GM19043 (cell line): ENCODE measurements around the gene MYO19.
"Not testable (repeated sequence)": the region's sequence is repeated elsewhere in the genome, so short reads cannot be mapped to it uniquely, and the experiment has no call there.

Source experiments
- ATAC-seq: cut with Tn5 transposase; IDR thresholded peaks from one replicate; pipeline ENCODE4 v1.9.1; 2021; ENCODE audit warnings: low read depth; ENCODE audit not compliant: unreplicated experiment

MYO19 gene

GRCh38 chr17:36501351-36501750 lies 33.3 kb downstream of the MYO19 start:
- ATAC-seq = no peak

DNA sequence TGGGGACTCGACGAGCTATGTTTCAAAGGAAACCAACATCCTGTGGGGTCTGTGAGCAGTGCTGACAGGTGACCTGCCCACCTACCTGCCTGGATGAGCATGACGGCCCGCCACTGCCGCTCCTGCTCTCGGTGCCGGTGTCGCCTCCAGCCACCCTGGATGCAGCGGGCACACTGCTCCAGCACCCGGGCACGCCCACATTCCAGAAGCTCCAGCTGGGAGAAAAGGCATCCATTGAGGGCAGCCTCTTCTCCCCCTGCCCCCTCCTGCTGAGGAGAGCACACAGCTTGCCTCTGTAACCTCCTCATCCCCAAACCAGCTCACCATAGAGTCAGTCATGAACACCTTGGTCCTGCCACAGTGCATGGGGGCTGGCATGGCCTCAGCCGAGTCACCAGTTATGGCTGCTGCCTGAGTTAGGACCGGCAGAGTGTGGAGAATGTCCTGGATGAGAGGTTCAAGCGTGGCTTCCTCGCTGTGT lies 33.9 kb downstream of the MYO19 start:
- no peak for ATAC-seq

GRCh38 chr17:36498560-36499300 lies 35.9 kb downstream of the MYO19 start:
- no peak for ATAC-seq

GRCh38 chr17:36498155-36498554 lies 36.5 kb downstream of the MYO19 start:
- no peak for ATAC-seq

- no peak for ATAC-seq
These were observed 38.5 kb downstream of the MYO19 start for GRCh38 chr17:36496018-36496789.

DNA sequence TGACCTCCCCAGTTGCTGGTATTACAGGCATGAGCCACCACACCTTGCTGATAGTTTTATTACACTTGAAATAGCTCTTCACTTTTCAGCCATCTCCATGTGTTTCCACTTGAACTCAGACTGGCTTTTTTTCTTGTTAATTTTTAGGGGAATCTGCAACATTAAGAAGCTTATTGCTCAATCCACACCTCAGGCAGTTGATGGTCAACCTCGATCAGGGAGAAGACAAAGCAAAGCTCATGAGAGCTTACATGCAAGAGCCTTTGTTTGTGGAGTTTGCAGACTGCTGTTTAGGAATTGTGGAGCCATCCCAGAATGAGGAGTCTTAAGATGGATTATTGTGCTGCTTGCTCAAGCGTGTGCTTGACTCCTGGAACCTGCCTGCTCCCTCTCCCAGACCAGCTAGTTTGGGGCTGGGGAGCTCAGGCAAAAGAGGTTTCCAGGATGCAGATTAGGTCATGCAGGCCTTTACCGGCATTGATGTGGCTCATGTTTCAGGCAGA lies 39.5 kb downstream of the MYO19 start:
- no peak for ATAC-seq

DNA sequence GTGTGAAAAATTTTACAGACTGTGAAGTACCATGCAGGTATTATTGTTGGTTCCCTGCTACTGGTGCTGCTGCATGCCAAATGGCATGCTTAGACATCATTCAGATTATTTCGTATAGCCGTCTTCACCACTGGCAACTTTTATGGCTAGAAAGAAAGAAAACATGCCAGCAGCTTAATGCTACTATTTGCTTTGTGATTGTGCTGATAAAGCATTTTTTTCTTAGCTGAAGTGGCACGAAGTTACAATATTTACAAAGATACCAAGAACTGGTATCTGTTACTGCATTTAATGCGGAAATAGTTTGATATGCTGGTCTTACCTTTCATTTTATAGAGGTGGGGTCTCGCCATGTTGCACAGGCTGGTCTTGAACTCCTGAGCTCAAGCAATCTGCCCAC lies 40.0 kb downstream of the MYO19 start:
- ATAC-seq = no peak

- no peak for ATAC-seq
These were observed 40.7 kb downstream of the MYO19 start for GRCh38 chr17:36493956-36494355.

- peak; percentile 90 for ATAC-seq
These were observed 48.2 kb downstream of the MYO19 start, which contains the start of gene ZNHIT3 for GRCh38 chr17:36486204-36487194. Gene ZNHIT3 (plus strand): TSS chr17:36486681. CDS start chr17:36486700, 19 bp downstream.

GRCh38 chr17:36485805-36486203 lies 48.9 kb downstream of the MYO19 start:
- no peak for ATAC-seq

GRCh38 chr17:36485027-36485426 lies 49.6 kb downstream of the MYO19 start:
- no peak for ATAC-seq

DNA sequence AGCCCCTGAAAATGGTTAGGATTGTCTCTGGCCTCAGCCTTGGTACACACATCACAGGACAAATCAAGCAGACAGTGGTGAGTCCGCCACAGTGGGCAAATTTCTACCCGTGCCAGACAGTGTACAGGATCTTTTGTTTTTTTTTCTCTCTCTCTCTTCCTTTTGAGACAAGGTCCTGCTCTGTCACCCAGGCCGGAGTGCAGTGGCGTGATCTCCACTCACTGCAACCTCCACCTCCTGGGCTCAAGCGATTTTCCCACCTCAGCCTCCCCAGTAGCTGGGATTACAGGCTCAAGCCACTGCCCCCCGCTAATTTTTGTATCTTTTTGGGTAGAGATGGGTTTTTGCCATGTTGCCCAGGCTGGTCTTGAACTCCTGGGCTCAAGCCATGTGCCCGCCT lies 50.6 kb downstream of the MYO19 start:
- ATAC-seq = not testable (repeated sequence)

DNA sequence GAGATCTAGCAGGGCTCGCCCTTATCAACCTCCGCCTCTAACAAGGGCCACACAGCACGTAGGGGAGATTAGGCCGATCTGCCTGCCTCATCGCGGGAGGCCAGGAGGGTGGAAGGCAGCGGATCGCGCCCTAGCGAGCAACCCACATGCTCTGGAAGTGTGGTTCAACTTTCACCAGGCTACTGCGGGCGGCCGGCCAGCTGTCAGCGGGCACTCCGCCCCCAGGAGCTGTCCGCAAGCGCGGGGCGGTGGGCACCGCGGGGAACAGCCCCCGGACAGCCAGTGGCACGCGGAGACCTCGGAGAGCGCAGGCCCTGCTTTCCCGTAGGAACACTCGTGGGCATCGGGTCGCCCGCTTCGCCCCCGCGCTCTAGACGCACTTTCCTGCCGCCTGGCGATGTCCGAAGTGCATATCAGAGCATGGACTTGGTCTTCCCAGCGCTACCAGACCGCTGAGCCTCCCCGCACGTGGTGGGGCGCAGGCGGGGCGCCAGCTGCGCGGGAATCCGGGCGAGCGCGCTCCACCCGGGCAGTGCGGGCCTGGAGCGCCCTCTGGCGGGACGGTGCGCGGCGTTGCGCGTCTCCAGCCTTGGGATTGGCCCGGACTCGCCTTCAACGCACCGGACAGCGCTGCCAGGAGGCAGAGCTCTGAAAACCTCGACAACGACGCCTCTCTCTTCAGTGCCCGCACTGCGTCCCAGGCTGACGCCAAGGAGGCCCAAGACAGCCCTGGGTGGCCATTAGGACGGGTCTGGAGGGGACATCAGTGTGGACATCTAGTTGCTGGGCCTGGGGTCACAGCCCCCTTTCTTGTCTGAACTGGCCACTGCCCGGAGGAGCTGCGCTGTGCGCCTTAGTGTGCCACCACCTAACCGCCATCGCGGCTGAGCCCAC lies 51.8 kb downstream of the MYO19 start:
- no peak for ATAC-seq

- no peak for ATAC-seq
These were observed 52.8 kb downstream of the MYO19 start for GRCh38 chr17:36481829-36482228.

DNA sequence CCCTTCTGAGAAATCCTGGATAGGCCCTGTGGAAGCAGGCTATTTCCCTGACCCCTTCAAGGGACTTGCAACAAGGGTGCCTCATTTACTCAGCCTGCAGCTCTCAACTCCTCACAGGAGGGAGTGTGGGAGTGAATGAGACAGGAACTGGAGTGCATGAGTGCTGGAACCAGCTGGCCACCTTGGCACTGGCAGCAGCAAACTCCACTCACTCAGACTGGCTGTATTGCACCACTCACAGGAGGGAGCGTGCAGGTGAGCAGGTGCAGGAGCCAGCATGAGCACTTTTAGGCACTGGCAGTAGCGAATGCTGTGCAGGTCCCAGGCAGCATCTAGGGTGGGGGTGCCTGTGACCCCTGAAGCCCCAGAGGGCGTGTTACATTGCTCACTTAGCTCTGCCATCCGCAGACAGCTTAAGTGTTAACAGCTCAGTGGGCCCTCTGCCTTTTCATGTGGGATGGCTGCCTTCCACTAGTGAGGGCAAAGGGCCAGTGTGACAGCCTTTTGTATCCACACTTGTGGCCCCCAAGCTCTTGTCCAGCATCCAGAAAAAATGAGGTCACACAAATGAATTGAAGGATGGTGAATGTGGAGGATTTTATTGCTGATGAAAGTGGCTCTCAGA lies 59.2 kb downstream of the MYO19 start:
- ATAC-seq = no peak

DNA sequence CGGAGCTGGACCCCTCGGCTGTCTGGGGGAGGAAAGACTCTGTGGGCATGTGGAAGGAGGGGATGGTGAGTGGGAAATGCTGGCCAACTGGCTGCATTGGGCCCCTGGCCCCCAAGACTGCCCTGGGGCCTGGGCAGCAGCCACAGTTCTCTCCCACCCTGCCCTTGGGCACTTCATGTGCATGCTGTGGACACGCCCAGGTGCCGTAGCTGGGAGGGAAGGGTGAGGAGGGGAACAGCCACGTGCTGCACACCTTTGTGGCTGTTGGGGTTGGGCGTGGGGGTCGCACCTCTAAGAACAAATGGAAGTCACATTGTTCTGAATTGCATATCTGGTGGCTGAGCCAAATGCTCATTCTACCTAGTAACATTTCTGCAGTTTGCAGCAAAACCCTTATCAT lies 60.1 kb downstream of the MYO19 start:
- no peak for ATAC-seq

DNA sequence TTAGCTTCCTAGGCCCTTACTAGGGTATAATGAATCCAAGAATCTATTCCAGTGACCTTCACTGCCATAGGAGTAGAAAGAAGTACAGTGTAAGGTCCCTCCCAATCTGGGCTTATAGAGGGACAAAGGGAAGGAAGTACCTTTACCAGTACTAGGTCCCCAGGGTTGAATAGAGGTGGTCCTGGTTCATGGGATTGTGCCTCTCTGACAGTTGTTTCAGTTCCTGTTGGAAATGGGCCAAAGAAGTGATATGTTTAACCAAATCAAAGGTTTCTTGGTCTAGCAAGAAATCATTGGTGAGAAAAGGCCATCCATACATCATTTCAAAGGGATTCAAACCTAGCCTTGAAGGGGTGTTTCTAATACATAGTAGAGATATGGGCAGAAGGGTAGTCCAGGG lies 64.2 kb downstream of the MYO19 start:
- no peak for ATAC-seq

GRCh38 chr17:36469733-36470132 lies 64.9 kb downstream of the MYO19 start:
- no peak for ATAC-seq
